WTC11 (cell line): ENCODE measurements around the gene COX8C.

Source experiments
- ATF2 ChIP-seq: sonication (generic); formaldehyde crosslinking; IDR thresholded peaks from 2 replicates; pipeline ENCODE4 v1.8.1; 2022; ENCODE audit warnings: low read depth, missing genetic modification reagents, borderline replicate concordance
- CTCF ChIP-seq: fragments of 200-600 bp; IDR thresholded peaks from 2 replicates; pipeline ENCODE4 v1.8.0; 2022; ENCODE audit warnings: antibody characterized with exemption
- ETV6 ChIP-seq: sonication (generic); formaldehyde crosslinking; IDR thresholded peaks from 2 replicates; pipeline ENCODE4 v1.8.1; 2022; ENCODE audit warnings: mild to moderate bottlenecking, missing genetic modification reagents
- MYBL2 ChIP-seq: sonication (generic); formaldehyde crosslinking; IDR thresholded peaks from 2 replicates; pipeline ENCODE4 v1.8.1; 2023; ENCODE audit warnings: mild to moderate bottlenecking, moderate library complexity, missing genetic modification reagents
- NR1H2 ChIP-seq: sonication (generic); formaldehyde crosslinking; IDR thresholded peaks from 2 replicates; pipeline ENCODE4 v1.9.0; 2021; ENCODE audit warnings: mild to moderate bottlenecking, moderate library complexity, missing genetic modification reagents
- NR2C2 ChIP-seq: sonication (generic); formaldehyde crosslinking; IDR thresholded peaks from 2 replicates; pipeline ENCODE4 v1.8.0; 2022; ENCODE audit warnings: mild to moderate bottlenecking, missing genetic modification reagents
- USF2 ChIP-seq: sonication (generic); formaldehyde crosslinking; IDR thresholded peaks from 2 replicates; pipeline ENCODE4 v1.8.1; 2023; ENCODE audit warnings: mild to moderate bottlenecking, missing genetic modification reagents, moderate library complexity
- ZBTB43 ChIP-seq: sonication (generic); formaldehyde crosslinking; IDR thresholded peaks from 2 replicates; pipeline ENCODE4 v1.8.1; 2023; ENCODE audit warnings: mild to moderate bottlenecking, missing genetic modification reagents
- ZNF396 ChIP-seq: fragments of 250-450 bp; sonication (Bioruptor Pico); IDR thresholded peaks from 2 replicates; pipeline ENCODE4 v1.8.0; 2021; ENCODE audit warnings: mild to moderate bottlenecking, moderate library complexity, borderline replicate concordance
- TF ChIP-seq, protein P1 (sequence below): sonication (generic); formaldehyde crosslinking; IDR thresholded peaks from 2 replicates; pipeline ENCODE4 v1.8.1; 2023; ENCODE audit warnings: mild to moderate bottlenecking, moderate library complexity, missing genetic modification reagents
- TF ChIP-seq, protein P2 (sequence below): fragments of 250-450 bp; sonication (Bioruptor Pico); conservative IDR thresholded peaks from 2 replicates; pipeline ENCODE4 v1.9.0; 2021; ENCODE audit warnings: mild to moderate bottlenecking

DNA sequence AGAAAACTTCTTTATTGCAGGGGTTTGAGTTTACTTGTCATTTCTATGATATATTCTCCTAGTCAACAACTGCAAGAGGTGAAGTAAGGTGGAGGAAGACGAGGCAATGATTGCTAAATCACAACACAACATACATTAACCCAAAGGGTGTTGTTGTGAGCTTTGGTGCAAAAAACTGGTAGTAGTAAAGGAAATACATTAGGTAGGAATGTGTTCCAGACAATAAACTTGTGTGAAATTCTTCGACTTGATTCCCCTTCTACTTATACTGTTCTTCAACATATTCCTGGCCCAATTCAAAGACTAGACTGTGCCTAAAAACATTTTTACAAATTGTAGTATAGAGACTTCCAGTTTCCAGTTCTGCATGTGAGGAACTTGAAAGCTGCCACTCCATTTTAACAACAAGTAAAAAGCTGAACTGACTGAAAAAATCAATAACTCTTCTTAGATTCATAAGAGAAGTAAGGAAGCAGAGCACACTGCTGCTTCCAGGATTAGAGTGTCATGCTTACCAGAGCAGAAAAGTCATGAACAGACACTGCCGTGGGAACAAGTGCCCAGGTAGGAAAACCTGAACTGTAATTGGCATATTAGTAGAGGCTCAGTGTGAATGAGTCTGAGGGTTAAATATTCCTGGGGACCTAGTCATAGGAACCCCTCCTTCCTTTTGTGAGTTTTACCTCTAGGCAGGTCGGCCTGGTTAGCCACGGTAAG is 22.2 kb downstream of the COX8C start:
- TF ChIP-seq CTCF (no peak), ZBTB43 (CRISPR knock-in tag) (no peak), ATF2 (CRISPR knock-in tag) (no peak), USF2 (CRISPR knock-in tag) (no peak), ETV6 (CRISPR knock-in tag) (no peak), NR2C2 (no peak), ZNF396 (CRISPR knock-in tag) (no peak), NR1H2 (no peak), MYBL2 (CRISPR knock-in tag) (no peak)
- TF ChIP-seq, protein P1, sequence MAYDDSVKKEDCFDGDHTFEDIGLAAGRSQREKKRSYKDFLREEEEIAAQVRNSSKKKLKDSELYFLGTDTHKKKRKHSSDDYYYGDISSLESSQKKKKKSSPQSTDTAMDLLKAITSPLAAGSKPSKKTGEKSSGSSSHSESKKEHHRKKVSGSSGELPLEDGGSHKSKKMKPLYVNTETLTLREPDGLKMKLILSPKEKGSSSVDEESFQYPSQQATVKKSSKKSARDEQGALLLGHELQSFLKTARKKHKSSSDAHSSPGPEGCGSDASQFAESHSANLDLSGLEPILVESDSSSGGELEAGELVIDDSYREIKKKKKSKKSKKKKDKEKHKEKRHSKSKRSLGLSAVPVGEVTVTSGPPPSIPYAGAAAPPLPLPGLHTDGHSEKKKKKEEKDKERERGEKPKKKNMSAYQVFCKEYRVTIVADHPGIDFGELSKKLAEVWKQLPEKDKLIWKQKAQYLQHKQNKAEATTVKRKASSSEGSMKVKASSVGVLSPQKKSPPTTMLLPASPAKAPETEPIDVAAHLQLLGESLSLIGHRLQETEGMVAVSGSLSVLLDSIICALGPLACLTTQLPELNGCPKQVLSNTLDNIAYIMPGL (CRISPR knock-in tag) = no peak
- TF ChIP-seq, protein P2, sequence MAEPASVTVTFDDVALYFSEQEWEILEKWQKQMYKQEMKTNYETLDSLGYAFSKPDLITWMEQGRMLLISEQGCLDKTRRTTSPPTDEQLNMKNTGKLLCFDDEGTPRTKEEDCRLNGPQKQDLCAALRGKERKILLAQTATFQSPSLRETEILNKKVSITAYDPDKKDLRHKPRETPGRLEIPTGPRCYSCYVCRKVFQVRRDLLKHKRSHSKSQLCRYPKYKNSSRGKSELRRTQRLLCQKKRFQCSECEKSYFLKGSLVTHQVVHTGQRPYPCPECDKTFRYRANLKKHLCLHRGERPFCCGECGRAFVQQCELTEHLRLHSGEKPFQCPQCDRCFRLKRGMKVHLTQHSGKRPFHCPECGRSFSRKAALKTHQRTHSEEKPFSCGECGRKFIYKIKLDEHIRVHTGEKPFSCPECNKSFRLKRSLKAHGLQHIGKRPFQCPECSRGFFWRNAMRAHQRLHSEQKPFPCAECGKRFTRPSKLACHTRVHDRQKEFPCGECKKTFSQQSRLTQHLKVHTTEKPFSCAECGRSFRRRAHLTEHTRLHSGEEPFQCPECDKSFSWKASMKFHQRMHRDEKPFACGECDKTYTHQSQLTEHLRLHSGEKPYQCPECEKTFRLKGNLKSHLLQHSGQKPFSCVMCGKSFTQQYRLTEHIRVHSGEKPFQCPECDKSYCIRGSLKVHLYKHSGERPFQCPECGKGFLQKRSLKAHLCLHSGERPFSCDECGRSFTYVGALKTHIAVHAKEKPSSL (CRISPR knock-in tag) = no peak
